HCEC 1CT (cell line): Measurements from ENCODE around the gene ZGLP1.

ENCODE experiments used
- DNase-seq: peaks from one replicate; pipeline ENCODE4 v3.0.0-alpha.2; 2017

ZGLP1 gene

DNA sequence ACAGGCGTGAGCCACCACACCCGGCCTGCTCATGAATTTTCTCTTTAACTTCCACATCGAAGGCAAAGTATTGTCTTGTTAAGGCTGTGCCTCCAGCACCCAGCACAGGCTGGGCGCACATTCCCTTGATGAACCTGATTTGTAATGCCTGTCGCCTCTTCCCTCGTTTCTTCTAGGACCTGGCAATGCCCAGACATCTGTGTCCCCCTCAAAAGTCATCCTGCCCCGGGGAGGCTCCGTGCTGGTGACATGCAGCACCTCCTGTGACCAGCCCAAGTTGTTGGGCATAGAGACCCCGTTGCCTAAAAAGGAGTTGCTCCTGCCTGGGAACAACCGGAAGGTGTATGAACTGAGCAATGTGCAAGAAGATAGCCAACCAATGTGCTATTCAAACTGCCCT lies 35.0 kb downstream of the ZGLP1 start:
- no peak for DNase-seq

DNA sequence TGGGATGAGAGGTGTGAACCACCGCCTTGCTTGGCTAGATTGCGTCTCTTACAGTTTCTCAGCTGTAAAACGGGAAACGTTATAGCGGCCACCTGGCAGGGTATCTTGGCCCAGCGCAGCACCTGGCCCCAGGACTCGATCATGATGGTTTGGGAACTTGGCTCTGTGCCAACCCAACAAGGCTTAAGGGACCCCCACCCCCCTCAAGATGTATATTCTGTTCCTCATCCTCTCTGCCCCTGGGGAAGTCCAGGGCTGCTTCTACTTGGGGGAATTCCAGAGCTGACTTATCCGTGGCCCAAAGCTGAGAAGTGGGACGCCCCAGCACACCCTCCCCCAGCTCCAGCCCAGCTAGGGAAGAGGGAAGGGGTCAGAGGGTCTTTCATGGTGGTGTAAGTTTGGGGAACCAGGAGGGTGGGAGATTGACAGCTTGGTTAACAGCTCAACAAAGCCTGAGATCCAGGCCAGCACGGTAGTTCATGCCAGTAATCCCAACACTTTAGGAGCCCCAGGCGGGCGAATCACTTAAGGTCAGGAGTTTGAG lies 38.0 kb downstream of the ZGLP1 start:
- DNase-seq = no peak

DNA sequence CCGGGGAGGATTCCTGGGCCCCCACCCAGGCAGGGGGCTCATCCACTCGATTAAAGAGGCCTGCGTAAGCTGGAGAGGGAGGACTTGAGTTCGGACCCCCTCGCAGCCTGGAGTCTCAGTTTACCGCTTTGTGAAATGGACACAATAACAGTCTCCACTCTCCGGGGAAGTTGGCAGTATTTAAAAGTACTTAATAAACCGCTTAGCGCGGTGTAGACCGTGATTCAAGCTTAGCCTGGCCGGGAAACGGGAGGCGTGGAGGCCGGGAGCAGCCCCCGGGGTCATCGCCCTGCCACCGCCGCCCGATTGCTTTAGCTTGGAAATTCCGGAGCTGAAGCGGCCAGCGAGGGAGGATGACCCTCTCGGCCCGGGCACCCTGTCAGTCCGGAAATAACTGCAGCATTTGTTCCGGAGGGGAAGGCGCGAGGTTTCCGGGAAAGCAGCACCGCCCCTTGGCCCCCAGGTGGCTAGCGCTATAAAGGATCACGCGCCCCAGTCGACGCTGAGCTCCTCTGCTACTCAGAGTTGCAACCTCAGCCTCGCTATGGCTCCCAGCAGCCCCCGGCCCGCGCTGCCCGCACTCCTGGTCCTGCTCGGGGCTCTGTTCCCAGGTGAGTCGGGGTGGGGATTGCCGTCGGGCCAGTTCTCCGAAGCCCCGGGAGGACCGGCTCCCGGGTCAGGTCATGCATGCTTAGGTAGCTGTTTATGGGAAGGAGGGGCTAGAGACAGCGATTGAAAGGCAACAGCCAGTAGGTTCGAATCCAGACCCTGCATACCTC lies 38.8 kb downstream of the ZGLP1 start, which contains the start of gene ICAM1:
ICAM1 (plus strand) TSS at position 505 of the 779 bp plus-strand sequence; CDS start at position 545, 40 bp downstream.
- DNase-seq = peak; percentile 72

DNA sequence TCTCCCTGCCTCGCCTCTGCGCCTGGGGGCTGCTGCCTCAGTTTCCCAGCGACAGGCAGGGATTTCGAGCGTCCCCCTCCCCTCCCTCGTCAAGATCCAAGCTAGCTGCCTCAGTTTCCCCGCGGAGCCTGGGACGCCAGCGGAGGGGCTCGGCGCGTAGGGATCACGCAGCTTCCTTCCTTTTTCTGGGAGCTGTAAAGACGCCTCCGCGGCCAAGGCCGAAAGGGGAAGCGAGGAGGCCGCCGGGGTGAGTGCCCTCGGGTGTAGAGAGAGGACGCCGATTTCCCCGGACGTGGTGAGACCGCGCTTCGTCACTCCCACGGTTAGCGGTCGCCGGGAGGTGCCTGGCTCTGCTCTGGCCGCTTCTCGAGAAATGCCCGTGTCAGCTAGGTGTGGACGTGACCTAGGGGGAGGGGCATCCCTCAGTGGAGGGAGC lies 39.4 kb downstream of the ZGLP1 start:
- peak; percentile 34 for DNase-seq

DNA sequence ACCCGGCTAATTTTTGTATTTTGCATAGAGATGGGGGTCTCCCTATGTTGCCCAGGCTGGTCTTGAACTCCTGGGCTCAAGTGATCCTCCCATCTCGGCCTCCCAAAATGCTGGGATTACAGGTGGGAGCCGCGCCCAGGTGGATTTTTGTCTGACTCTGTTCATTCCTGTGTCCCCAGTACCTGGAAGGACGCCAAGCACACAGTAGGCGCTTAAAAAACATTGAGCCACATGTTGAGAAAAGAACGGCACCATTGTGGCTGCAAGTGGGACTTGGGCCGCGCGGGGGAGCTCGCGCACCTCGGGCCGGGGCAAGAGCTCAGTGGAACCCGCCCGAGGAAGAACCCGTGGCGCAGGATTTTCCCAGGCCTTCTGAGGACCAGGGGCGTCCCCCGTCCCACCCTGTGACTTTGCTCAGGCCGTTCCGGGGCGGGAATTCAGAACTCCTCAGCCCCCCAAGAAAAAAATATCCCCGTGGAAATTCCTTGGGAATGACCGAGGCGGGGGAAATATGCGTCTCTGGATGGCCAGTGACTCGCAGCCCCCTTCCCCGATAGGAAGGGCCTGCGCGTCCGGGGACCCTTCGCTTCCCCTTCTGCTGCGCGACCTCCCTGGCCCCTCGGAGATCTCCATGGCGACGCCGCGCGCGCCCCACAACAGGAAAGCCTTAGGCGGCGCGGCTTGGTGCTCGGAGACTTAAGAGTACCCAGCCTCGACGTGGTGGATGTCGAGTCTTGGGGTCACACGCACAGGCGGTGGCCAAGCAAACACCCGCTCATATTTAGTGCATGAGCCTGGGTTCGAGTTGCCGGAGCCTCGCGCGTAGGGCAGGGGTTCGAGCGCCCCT lies 40.1 kb downstream of the ZGLP1 start:
- DNase-seq = peak; percentile 62

DNA sequence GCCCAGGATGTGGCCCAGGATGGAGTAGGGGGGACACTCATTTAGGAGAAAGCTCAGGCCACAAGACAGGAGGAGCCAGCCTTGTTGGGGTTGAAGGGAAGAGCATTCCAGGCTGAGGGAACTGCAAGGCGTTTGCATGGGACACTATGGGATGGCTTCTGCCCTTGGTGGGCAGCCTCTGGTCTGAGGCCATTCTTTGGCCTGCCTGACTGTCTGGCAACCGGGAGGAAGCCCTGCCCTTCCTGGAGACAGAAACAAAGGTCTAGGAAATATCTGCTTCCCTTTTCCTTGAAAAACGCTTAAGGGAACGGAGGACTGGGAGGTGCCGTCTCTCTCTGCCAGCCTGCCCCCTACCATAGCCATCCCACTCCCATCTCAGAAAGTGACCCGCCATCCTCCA lies 41.5 kb downstream of the ZGLP1 start:
- no peak for DNase-seq

DNA sequence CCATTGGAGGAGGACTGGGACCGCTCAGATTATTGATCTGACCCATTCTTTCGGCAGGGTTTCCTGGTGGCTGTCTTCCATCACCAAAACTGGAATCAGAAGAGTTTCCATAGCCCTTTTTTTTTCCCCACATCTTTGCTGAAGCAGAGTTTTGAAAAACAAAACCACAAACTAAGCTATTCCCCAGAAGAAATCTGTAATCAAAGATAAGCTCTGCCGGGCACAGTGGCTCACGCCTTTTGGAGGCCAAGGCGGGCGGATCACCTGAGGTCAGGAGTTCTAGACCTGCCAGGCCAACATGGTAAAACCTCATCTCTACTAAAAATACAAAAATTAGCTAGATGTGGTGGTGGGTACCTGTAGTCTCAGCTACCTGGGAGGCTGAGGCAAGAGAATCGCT lies 42.9 kb downstream of the ZGLP1 start:
- DNase-seq = no peak

DNA sequence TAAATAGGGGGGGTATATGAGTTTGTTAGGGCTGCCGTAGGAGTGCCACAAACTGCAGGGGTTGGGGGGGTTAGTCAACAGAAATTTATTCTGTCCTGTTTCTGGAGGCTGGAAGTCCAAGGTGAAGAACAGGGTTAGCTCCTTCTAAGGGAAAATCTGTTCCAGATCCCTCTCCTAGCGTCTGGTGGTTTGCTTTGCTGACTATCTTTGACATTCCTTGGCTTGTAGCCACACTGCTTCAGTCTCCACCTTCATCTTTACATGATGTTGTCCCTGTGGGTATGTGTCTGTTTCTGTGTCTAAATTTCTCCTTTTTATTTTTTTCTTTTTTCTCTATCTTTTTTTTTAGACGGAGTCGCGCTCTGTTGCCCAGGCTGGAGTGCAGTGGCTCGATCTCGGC lies 46.8 kb downstream of the ZGLP1 start:
- no peak for DNase-seq

DNA sequence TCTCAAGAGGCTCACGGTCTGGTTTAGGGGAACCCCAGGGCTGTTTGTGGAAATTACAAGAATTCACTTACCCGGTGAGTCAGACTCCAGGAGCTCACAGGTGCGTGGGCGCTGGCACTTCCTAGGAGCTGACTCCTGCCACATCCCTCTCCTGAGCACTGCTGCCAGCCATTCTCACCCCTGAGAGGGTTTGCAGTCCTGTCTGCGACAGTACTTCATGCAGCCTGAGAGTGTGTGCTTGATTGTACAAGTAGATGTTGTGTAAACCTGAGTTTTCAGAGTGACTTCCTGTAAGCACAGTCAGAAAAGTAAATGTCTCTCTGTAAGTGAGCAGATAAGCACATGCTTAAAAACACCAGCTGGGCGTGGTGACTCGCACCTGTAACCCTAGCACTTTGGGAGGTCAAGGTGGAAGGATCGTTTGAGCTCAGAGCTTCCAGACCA lies 49.5 kb downstream of the ZGLP1 start:
- no peak for DNase-seq

DNA sequence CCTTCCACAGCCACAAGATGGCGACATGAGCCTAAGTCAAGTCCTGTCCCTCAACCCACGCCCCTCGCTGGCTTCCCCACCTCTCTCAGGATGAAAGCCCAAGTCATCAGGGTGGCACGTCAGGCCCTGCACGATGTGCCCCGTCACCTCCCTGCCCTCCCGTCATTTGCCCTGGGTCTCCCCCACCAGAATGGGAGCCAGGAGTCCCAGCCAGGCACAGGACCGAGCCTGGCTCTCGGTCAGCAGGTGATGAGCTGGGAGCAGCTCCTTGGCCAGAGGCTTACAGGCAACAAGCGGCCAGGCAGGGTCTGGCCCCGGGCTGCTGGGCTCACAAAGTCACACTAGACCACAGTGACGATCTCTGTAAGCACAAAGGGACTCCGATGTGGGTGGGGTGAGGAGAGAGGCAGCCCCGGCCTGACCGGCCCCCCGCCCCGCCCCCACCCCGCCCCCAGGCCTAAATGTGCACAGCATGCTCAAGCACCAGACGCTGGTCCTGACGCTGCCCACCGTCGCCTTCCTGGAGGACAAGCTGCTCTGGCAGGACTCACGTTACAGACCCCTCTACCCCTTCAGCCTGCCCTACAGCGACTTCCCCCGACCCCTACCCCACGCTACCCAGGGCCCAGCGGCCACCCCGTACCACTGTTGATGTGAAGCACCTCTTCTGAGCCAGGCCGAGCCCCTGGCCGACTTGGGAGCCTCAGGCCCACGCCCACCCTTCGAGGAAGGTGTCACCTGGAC lies 50.3 kb downstream of the ZGLP1 start:
- peak; percentile 61 for DNase-seq

DNA sequence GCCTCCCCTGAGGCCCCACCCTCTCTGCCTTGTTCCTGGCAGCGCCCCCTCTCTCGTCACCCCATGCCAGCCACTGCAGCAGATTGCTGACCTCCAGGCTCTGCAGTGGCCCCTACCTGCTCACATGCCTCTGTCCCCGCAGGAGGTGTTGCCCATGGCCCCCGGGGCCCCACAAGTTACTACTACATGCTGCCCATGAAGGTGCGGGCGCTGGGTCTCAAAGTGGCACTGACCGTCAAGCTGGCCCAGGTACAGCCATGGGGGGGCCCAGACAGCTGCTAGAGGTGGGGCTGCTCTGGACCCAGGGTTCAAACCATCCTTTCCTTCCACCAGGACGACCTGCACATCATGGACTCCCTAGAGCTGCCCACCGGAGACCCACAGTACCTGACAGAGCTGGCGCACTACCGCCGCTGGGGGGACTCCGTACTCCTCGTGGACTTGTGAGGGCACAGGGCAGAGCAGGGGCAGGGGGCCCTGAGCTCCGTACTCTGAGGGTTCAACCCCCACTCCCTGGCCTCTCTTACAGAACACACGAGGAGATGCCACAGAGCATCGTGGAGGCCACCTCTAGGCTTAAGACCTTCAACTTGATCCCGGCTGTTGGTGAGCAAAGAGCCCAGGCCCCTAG lies 51.4 kb downstream of the ZGLP1 start:
- DNase-seq = no peak

DNA sequence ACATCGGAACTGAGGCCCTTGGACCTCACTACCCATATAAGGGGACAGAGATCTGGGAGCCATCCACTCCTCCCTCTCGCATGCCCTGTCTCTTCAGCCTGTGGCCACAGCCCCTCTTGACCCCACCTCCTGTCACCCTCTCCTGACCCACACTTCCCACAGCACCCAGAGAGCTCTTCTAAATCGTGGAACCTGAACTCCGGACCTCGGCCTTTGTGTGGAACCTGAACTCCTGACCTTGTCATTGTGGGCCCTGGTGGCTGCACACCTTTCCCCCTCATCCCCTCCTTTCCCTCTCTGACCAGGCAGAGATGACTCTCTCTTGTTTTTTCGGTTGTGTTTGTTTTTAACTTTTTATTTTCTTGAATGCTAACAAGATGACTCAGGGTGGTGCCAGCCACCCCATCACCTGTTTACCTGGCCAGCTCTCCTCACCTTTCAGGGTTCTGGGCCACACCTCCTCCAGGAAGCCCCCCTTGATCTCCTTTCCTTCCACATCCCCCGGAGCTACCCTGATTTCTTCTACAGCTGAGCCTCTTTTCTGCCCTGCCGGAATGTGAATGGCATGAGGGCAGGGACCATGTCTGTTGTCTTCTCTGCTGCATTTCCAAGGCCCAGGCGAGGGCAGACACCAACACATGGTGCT lies 52.5 kb downstream of the ZGLP1 start:
- DNase-seq = no peak

DNA sequence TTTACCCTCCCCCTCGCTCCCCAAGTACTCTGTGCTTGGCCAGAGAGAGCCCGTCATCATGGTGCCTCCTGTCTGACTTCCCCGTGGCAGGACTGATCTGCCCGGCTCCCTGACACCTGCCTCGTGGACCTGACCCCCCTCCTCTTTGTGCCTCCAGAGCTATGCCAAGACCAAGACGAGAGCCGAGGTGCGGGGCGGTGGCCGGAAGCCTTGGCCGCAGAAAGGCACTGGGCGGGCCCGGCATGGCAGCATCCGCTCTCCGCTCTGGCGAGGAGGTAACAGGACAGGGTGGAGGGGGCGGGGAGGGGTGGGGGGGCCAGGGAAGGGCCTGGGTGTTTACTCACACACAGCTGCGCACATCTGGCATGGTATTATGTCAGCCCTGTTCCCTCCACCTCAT lies 53.1 kb downstream of the ZGLP1 start:
- DNase-seq = no peak

DNA sequence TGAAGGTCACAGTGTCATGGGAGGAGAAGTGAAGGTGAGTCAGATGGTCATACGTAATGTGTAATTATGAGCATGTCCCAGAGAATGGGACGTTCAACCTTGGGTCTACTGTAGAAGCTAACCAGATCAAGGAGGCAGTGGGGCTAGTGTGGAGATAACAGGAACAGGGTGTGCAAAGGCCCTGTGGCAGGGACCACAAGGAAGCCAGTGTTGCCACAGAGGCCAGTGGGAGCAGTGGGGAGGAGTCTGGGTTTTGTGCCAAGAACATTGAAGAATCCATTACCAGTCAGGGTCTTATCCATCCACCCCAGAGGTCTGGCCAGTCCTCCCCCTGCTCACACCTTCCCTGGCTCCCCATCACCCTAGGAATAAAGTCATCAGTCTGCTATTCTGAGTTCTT lies 54.3 kb downstream of the ZGLP1 start:
- DNase-seq = no peak
